Stimulated activated CD8-positive, alpha-beta memory T cell treated with anti-CD3 and anti-CD28 coated beads, Interleukin-15, amount 100 ng/mL, for 4 hours (primary cell): ENCODE measurements around the gene SH3TC2.

Source experiments
- DNase-seq, 2 donors: peaks; one replicate each; pipeline ENCODE4 v3.0.0-alpha.2; 2020; ENCODE audit warnings: low read depth in 2 of 2

SH3TC2 gene

DNA sequence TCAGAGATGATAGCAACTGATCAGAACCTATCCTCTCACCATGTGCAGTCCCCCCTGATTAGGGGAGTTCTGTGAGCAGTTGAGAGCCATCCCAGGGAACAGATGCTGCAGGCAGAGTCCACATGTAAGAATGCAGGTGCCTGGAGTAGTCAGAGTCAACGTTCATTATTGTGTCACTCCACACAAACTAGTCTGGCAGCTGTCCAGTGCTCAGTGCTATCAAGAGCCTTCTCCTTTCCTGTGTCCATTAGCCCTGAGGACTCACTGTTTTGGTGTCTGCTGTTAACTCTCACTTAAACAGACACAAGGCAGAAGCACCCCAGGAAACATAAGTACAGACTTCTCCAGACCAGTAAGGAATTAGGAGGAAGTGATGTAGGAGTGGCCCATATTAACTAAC lies 2.5 kb downstream of the SH3TC2 start:
- no peak for DNase-seq

- no peak for DNase-seq
Observed at GRCh38 chr5:149056616-149057165, 6.2 kb downstream of the SH3TC2 start.

DNA sequence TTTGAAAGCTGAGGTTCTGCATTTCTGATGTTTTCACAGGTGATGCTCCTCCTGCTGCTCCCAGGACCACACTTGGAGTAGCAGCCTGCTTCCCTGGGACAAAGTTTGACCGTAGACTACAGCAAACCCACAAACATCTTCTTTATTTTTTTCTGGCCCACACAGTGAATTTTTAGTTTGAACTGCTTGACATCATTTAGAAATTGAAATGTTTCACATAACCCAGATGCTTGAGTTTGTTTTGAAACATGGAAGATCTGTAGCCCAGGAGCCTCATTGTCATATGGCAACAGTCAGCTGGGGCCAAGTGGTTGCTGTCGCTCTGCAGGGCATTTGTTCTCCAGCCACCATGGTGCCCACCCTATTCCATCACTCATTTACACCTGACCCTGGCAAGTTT lies 8.4 kb downstream of the SH3TC2 start:
- DNase-seq: no peak

- no peak for DNase-seq
Observed at GRCh38 chr5:149053072-149053695, 9.7 kb downstream of the SH3TC2 start.

DNA sequence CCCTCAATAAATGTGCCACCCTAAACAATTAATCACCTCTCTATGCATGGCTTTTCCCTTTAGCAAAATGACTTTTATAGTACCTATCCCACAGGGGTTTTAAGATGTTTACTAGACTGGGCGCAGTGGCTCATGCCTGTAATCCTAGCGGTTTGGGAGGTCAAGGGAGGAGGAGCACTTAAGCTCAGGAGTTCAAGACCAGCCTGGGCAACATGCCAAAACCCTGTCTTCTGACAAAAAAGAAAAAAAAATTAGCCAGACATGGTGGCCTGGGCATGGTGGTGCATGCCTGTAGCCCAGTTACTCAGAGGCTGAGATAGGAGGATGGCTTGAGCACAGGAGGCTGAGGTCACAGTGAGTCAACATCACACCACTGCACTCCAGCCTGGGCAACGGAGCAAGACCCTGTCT lies 13.5 kb downstream of the SH3TC2 start:
- DNase-seq: no peak

GRCh38 chr5:149048811-149049210 lies 14.1 kb downstream of the SH3TC2 start:
- DNase-seq: no peak

DNA sequence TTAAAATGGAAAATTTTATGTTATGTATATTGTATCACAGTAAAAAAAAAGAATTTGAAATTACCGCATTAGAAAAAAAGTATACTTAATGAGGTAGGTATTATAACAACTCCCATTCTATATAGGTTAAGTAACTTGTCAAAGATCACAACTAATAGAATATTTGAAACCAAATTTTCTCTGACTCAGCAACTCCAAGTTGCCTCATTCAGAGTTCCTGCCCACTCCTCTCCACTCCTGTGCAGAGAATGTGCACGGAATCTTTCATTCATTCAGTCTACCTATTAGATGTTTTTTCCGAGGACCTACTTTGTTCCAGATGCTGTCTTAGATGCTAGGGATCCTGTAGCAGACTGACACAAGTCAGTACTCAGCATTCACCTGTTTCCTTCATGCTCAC lies 15.4 kb downstream of the SH3TC2 start:
- no peak for DNase-seq

DNA sequence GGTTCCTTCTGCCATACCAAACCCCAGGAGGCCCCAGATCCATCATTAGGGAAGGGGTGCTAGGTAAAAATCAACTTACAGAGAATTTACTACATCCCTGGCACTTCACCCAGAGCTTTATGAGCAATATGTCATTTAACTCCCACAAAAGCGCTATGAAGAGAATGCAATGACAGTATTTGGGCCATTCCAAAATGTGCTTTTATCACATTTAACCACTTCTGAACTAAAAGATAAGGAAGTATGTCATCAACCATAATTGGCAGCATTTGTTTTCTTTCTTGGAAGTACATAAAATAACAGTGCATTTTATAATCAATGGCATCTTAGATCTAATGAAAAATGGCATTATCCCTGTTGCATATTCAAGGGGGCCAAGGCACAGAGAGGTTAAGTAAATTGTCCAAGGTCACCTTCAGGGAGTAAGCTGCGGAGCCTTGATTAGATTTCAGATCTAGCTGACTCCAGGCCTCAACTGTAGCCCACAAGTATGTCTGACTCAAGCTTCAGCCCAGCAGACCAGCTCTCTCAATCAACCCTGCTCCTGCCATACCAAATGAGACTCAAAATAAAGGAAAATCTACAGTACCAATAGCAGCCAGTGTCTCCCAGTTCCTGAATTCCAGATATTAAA lies 16.5 kb downstream of the SH3TC2 start:
- DNase-seq: no peak

DNA sequence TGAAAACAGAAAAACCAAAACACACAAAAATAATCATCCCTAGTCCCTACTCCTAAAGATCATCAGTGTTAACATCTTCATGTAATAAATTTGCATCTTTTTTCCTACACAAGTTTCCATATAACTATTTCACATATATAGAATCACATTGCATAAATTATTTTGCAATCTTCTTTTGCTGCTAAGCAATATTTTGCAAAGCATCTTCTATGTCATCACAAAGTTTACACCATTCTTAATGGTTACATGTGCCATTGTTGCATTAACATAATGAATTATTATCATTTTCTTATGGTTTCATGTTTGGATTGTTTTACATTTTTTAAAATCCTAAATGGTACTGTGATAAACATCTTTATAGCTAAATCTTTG lies 17.8 kb downstream of the SH3TC2 start:
- no peak for DNase-seq

GRCh38 chr5:149044453-149045088 lies 18.3 kb downstream of the SH3TC2 start:
- DNase-seq: no peak

DNA sequence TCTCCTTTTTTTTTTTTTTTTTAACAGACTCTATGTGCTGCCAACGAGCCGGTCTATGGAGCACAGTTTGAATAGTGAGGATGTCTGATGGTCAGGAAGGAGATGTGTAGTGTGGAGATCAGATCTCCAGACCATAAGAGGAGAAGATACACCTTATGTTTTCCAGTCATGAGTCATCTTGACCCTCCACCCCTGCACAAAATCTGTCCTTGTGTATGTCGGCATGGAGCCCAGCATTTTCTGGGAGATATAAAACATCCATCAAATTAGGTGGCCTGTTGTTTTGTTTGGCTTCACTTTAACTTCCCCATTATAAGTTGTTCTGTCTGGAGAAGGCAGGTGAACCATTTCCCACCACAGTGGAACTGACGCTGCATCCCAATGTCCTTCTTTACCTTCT lies 19.2 kb downstream of the SH3TC2 start:
- DNase-seq: no peak

DNA sequence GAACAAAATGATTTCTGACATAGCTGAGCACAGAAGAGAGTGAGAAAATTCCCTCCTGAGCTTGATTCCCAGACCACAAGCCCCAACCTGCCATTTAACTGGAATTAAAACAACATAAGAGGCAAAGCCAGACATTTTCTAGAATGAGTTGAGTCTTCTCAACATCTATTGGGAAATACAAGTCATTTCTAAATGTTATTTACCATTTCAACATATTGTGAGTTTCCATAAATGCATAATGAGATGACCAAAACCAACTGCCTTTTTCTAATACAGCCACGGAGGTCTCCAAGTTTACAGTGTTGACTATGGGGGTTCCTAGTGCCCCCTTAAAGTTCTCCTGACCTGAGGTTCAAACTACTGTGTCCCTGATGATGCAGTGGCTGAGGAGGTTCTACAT lies 20.0 kb downstream of the SH3TC2 start:
- no peak for DNase-seq

DNA sequence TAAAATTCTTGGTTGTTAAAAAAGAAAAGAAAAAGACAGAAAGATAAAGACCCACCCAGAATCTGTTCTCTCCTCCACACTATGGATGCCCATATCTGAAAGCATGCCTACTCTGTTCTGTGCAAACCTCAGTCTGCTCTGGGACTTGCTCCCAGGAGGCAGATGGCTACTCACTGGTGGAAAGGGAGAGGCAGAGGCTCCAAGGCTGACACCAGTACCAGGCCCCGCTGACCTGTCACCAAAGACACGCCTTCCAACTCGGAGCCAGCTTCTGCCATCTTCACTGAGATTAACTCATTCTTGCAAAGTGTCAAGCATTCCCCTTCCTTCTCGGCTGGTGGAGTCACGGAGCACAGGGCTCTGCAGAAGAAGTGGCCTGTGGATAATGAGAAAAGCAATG lies 21.6 kb downstream of the SH3TC2 start:
- DNase-seq: no peak

- DNase-seq: no peak
Observed at GRCh38 chr5:149040421-149040820, 22.4 kb downstream of the SH3TC2 start.

DNA sequence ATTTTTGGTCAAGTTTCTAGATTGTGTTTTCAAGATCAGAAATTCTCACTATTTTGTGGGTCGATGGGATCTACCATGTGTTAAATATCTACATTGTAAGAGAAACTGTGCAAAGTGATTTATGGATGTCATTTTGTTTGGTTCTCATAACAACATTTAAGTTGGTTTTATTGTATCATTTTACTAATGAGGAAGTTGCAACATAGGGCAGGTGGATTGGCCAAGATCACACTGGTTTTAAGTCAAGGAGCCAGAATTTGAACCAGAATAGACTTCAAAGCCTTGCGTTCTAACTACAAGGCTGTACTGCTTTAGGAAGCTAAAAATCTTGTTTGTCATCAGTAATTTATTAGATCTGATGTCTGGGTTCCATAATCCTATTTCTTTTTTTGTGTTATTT lies 23.4 kb downstream of the SH3TC2 start:
- DNase-seq: no peak

DNA sequence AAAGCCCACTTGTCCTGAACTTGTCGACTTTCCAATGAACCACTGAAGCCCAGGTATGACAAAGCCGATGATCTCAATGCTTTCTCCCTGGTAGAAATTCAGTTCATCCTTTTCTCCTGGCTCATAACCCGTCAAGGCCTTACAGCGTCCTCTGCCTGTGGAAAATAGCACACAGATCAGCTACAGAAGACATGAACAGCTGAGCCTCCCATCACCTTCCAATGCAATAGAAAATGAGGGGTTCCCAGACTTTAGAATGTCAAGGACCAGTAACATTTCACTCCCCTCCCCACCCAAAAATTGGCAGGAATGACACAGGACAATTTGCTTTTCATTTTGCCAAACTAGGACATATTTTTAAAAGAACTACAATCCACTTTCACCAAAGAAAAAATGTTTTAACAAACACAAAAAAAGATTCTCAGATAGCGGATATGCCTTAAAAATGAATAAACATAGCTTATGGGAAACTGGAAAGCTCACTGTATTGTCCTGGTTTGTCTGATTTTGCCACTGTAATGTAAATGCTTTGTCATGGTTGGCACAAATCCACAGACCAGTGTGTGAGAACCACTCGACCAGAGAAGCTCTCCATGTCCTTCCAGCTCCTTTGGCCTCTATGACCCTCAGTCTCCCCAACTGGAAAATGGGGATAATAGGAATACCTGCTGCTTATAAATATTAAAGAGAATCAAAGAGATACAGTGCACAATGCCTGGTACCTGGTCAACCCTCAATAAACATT lies 24.4 kb downstream of the SH3TC2 start:
- DNase-seq: no peak

GRCh38 chr5:149037817-149038216 lies 25.0 kb downstream of the SH3TC2 start:
- no peak for DNase-seq

DNA sequence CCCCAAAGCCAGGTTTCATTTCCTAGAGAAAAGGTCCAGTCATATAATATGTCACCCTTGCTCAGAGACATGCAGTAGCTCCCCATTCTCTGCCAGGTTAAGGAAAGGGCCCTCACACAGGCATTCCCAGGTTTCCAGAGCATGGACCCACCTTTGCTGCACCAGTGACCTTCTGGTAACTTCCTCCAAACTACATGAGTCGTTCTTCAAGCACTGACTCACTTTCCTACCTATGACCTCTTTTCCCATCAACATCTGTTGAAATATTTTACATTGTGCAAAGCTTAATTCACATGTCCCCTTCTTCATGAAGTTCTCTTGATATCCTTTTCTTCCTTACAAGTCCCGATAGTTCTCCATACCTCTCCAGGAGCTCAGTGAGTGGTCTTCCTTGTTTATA lies 25.9 kb downstream of the SH3TC2 start:
- no peak for DNase-seq

GRCh38 chr5:149036168-149036567 lies 26.7 kb downstream of the SH3TC2 start:
- DNase-seq: no peak

- peak in 1 of 2 donors; percentile 16 for DNase-seq
Observed at GRCh38 chr5:149035372-149035790, 27.5 kb downstream of the SH3TC2 start.

DNA sequence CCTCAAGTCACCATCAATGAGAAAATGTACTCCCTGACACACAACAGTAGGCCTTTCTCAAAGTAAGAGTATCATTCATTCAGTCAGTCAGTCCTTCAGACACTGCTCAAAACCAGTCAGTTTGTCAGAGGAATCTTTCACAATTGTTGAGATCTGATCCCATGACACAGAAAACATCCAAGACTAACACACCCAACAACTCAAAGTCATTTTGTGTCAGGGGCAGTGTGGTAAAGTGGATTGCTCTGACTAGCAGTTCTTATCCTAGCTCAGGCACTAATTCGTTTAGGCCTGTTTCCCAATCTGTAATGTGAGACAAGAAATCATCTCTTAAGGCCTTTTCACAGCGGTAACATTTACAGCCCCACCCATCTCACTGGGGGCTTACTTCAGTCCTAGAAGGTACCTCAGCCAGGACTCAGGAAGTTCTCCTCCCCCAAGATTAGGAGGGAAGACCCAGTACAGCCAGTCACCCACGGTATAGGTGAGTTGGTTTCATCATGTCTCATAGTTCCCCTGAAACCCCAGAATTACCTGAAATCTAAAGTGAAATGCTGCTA lies 31.9 kb downstream of the SH3TC2 start:
- DNase-seq: no peak

- DNase-seq: no peak
Observed at GRCh38 chr5:149030392-149030791, 32.5 kb downstream of the SH3TC2 start.
